ENCODE measurements around the gene BIRC2. TPM values are rescaled to one million over a fixed set of nuclear protein-coding genes. Genes with fewer than 3 reads are reported as not detected.

BIRC2 gene
- total RNA-seq, 4 donors from 2014 or later: 25.6 to 40.3 (median 33.5) TPM

DNA sequence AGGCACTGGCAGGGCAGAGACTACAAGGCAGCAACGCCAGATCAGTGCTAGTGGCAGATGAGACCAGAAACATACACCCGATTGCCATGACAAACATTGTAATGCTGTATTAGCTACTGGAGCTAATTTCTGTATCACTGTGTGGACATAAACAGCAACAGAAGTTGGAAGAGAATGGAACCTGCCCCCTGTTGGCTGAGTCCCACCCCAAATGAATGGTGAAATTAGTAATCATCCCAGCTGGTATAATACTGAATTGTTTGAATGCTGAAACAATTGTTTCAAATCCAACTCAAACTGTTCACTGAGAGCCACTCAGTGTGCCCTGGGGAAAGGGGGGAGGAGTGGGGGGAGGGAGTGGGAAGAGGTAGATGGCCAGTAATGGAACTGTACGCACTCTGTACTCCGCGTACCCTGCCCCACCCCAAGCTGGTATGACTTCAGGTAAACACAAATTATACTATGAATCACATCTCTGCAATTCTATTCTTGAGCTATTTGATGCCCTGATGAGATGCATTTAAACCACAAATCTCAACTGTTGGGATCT is 40.9 kb upstream of the BIRC2 start:
- Histone ChIP-seq H3K36me3 (no peaks in the 10 kb centered on the region), H3K4me3 (no peak overlapping the region), H3K4me1 (peaks cover 0 to 7% (median 5%) of the 10 kb centered on the region in 4 donors), H3K27ac (replicated peaks in 1 of 4) (no peak overlapping the region), H3K27me3 (no peaks in the 10 kb centered on the region), H3K9me3 (peaks cover 0 to 12% (median 3%) of the 10 kb centered on the region in 4 donors)
- DNase-seq (ENCODE audit: extremely low spot score): no peak
- TF ChIP-seq POLR2A (IDR thresholded peaks at IDR 0.05; ENCODE audit: low read depth) (no peak), POLR2AphosphoS5 (IDR thresholded peaks at IDR 0.05) (no peak), EP300 (IDR thresholded peaks at IDR 0.05) (no peak)
- TF ChIP-seq, protein P1, sequence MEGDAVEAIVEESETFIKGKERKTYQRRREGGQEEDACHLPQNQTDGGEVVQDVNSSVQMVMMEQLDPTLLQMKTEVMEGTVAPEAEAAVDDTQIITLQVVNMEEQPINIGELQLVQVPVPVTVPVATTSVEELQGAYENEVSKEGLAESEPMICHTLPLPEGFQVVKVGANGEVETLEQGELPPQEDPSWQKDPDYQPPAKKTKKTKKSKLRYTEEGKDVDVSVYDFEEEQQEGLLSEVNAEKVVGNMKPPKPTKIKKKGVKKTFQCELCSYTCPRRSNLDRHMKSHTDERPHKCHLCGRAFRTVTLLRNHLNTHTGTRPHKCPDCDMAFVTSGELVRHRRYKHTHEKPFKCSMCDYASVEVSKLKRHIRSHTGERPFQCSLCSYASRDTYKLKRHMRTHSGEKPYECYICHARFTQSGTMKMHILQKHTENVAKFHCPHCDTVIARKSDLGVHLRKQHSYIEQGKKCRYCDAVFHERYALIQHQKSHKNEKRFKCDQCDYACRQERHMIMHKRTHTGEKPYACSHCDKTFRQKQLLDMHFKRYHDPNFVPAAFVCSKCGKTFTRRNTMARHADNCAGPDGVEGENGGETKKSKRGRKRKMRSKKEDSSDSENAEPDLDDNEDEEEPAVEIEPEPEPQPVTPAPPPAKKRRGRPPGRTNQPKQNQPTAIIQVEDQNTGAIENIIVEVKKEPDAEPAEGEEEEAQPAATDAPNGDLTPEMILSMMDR (IDR thresholded peaks at IDR 0.05): no peak
- intact Hi-C loops (cut with DNase I): no loop called here
- 78% methylated on average over 5 of the region's 5 CpGs for WGBS

DNA sequence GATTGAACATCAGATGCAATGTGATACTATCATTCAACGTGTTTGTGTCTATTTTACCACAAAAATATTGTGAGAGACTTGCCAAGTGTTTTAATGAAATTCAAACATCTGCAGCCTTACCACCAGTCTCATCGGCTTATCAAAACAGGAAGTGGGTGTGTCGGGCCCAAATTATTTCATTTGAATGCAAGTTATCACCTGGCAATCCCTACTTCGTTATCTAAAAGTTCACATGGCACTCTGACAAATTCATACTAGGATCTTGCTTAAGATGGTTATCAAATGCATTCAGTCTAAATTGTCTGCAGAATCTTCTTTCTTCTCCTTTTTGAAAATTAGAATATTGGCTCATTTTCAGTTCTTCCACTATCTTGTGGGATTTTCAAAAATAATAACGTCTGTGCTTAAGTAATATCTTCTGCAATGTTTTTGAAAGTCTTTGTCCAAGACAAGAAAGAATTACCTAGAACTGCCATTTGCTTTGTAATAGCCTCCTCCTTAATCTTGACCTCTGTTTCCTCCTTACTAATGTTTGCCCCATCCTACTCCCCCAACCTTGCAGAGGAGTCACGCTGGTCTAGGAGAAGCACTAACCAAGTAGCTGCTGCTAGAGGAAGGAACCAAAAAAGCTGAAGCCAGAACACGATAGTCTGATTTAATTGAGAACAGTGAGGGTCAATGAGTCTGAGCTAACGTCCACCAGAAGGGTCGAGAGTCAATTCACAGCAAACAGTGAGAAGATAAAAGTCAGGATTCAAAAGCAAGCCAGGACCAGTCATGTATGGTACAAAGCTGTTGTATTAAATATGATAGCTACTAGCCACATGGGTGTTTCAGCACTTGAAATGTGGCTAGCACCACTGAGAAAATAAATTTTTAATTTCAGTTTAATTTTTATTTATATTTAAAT is 39.9 kb upstream of the BIRC2 start:
- no peak overlapping the region for H3K27ac ChIP-seq (replicated peaks in 1 of 4)
- WGBS: 54% methylated on average over 9 of the region's 9 CpGs
- TF ChIP-seq POLR2AphosphoS5 (IDR thresholded peaks at IDR 0.05): no peak

DNA sequence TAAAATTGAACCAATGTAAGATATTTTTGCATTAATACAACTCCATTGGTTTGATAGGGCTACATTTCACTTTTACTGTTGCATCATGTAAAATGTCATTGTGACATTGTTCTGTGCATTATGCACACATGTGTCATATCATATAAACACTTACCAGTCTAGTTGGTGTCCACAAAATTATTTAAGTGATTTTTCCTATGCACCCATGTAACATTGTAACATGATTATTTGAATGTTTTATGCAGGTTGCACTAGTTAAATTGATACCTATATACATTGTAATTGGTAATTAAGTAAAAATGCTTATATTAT is 39.3 kb upstream of the BIRC2 start:
- no peak for DNase-seq (ENCODE audit: extremely low spot score)
- Histone ChIP-seq H3K27ac (replicated peaks in 1 of 4) (no peak overlapping the region), H3K27me3 (no peaks in the 10 kb centered on the region), H3K4me3 (no peak overlapping the region), H3K9me3 (peaks cover 0 to 5% (median under 1%) of the 10 kb centered on the region in 4 donors), H3K4me1 (peaks cover 4 to 11% (median 6%) of the 10 kb centered on the region in 4 donors), H3K36me3 (no peaks in the 10 kb centered on the region)
- no peak for TF ChIP-seq POLR2A (IDR thresholded peaks at IDR 0.05; ENCODE audit: low read depth)
- TF ChIP-seq EP300 (IDR thresholded peaks at IDR 0.05): no peak
- TF ChIP-seq POLR2AphosphoS5 (IDR thresholded peaks at IDR 0.05): no peak
- TF ChIP-seq, protein P1 (IDR thresholded peaks at IDR 0.05): no peak
- intact Hi-C loops (cut with DNase I): no loop called here

More for the DNA sequence above, 39.9 kb upstream of the BIRC2 start:
- DNase-seq (ENCODE audit: extremely low spot score): no peak
- Histone ChIP-seq H3K36me3 (no peaks in the 10 kb centered on the region), H3K4me1 (peaks cover under 1 to 7% (median 5%) of the 10 kb centered on the region in 4 donors), H3K27me3 (no peaks in the 10 kb centered on the region), H3K9me3 (peaks cover 0 to 11% (median 3%) of the 10 kb centered on the region in 4 donors), H3K4me3 (no peak overlapping the region)
- intact Hi-C loops (cut with DNase I): no loop called here

DNA sequence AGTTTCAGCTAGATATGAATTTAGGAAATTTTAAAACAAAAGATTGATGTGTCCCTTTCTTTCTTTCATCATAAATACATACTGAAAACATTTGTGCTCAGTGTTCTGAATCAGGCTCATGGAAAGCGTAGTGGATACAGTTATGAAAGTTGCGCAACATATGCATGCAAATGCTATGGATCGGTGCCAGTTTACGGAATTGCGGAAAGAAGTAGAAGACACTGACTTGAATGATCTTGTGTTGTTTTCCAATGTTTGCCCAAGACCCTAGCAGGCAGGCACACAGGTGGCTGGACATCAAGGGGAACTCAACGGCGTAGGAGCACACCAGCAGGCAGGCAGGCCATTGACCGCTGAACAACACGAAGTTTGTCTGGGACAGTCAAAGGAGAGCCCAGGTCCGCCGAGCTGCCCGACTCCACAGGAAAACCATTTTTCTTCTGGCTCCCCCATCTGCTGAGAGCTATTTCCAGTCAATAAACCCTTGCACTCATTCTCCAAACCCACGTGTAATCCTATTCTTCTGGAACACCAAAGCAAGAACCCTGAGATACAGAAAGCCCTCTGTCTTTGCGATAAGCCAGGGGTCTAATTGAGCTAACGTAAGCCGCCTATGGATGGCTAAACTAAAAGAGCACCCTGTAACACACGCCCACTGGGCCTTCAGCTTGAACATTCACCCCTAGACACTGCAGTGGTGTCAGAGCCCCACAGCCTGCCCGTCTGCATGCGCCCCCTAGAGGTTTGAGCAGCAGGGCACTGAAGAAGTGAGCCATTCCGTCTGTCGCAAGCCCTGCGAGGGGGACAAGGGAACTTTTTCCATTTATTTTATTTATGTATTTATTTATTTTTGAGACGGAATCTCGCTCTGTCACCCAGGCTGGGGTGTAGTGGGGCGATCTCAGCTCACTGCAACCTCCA is 37.1 kb upstream of the BIRC2 start:
- no peaks in the 10 kb centered on the region for H3K36me3 ChIP-seq
- no peaks in the 10 kb centered on the region for H3K27me3 ChIP-seq
- no peak overlapping the region for H3K27ac ChIP-seq (replicated peaks in 1 of 4)
- no peak for DNase-seq (ENCODE audit: extremely low spot score)
- intact Hi-C loops (cut with DNase I): no loop called here
- TF ChIP-seq POLR2AphosphoS5 (IDR thresholded peaks at IDR 0.05) (no peak), EP300 (IDR thresholded peaks at IDR 0.05) (no peak), POLR2A (IDR thresholded peaks at IDR 0.05; ENCODE audit: low read depth) (no peak)
- TF ChIP-seq, protein P1 (IDR thresholded peaks at IDR 0.05): no peak
- H3K9me3 ChIP-seq: no peaks in the 10 kb centered on the region
- WGBS: 90% methylated on average over 25 of the region's 25 CpGs
- H3K4me1 ChIP-seq: peaks cover 6 to 26% (median 20%) of the 10 kb centered on the region in 4 donors
- no peak overlapping the region for H3K4me3 ChIP-seq
